Coronary artery (tissue), 2 donors: ENCODE data around the gene PARP15.

ENCODE experiments used
- DNase-seq: peaks from one replicate; pipeline ENCODE4 v3.0.0-alpha.2; 2017; ENCODE audit warnings: low spot score
- H3K27ac ChIP-seq, 2 donors: fragments of 200-600 bp; sonication (generic); one replicate each; pipeline ENCODE4 v1.5.1; 2016 to 2019
- H3K4me3 ChIP-seq: fragments of 200-600 bp; sonication (generic); 2 replicates; pipeline ENCODE4 v1.5.1; 2016; ENCODE audit warnings: mild to moderate bottlenecking, moderate library complexity
- CTCF ChIP-seq: fragments of 200-600 bp; sonication (generic); IDR thresholded peaks from one replicate; pipeline ENCODE4 v1.5.1; 2019; ENCODE audit warnings: antibody characterized with exemption

PARP15 gene

GRCh38 chr3:122546151-122546550, 31.3 kb upstream of the PARP15 start:
- DNase-seq: no peak
- TF ChIP-seq CTCF: no peak
- H3K27ac ChIP-seq: no peak overlapping the region
- no peak overlapping the region for H3K4me3 ChIP-seq

- DNase-seq: no peak
- H3K4me3 ChIP-seq: no peak overlapping the region
- H3K27ac ChIP-seq: no peak overlapping the region
- TF ChIP-seq CTCF: no peak
Observed at GRCh38 chr3:122548076-122548475, 29.4 kb upstream of the PARP15 start.

GRCh38 chr3:122548619-122549018, 28.8 kb upstream of the PARP15 start:
- Histone ChIP-seq H3K27ac (no peak overlapping the region), H3K4me3 (no peak overlapping the region)
- TF ChIP-seq CTCF: no peak
- DNase-seq: no peak

GRCh38 chr3:122553171-122553570, 24.3 kb upstream of the PARP15 start:
- DNase-seq: no peak
- no peak overlapping the region for H3K4me3 ChIP-seq
- H3K27ac ChIP-seq: no peak overlapping the region
- no peak for TF ChIP-seq CTCF

- no peak for TF ChIP-seq CTCF
- DNase-seq: no peak
- no peak overlapping the region for H3K27ac ChIP-seq
- H3K4me3 ChIP-seq: no peak overlapping the region
Observed at GRCh38 chr3:122555275-122556071, 22.0 kb upstream of the PARP15 start.

- no peak overlapping the region for H3K4me3 ChIP-seq
- TF ChIP-seq CTCF: no peak
- DNase-seq: no peak
- no peak overlapping the region for H3K27ac ChIP-seq
Observed at GRCh38 chr3:122557356-122557755, 20.1 kb upstream of the PARP15 start.

- no peak for DNase-seq
- no peak overlapping the region for H3K27ac ChIP-seq
- no peak for TF ChIP-seq CTCF
- no peak overlapping the region for H3K4me3 ChIP-seq
Observed at GRCh38 chr3:122558605-122559004, 18.8 kb upstream of the PARP15 start.
